ENCODE data around the gene STIMATE.

DNA sequence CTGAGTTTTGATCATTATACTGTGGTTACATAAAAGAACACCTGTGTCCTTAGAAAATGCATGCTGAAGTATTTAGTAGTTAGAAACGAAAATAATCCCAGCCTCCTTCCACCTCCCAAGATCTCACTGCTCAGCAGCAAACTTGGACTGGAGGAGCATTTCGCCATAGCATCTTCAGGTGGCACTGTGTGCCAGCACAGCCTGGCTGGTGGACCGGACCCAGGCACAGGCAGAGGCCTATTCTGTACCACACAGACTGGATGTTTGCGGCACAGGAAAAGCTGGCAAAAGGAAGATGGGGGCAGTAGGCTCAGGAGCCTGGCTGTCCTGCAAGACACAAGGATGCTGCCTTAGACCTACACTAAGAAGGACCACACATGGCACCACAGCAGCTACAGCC is 10.2 kb downstream of the STIMATE start:
- TF ChIP-seq TCF12 (IDR thresholded peaks at IDR 0.05) = no peak
- TF ChIP-seq, protein P1, sequence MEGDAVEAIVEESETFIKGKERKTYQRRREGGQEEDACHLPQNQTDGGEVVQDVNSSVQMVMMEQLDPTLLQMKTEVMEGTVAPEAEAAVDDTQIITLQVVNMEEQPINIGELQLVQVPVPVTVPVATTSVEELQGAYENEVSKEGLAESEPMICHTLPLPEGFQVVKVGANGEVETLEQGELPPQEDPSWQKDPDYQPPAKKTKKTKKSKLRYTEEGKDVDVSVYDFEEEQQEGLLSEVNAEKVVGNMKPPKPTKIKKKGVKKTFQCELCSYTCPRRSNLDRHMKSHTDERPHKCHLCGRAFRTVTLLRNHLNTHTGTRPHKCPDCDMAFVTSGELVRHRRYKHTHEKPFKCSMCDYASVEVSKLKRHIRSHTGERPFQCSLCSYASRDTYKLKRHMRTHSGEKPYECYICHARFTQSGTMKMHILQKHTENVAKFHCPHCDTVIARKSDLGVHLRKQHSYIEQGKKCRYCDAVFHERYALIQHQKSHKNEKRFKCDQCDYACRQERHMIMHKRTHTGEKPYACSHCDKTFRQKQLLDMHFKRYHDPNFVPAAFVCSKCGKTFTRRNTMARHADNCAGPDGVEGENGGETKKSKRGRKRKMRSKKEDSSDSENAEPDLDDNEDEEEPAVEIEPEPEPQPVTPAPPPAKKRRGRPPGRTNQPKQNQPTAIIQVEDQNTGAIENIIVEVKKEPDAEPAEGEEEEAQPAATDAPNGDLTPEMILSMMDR (IDR thresholded peaks at IDR 0.05) = no peak
- no peak for TF ChIP-seq EZH2phosphoT487 (IDR thresholded peaks at IDR 0.05; ENCODE audit: borderline replicate concordance, low read depth)
- TF ChIP-seq, protein P2, sequence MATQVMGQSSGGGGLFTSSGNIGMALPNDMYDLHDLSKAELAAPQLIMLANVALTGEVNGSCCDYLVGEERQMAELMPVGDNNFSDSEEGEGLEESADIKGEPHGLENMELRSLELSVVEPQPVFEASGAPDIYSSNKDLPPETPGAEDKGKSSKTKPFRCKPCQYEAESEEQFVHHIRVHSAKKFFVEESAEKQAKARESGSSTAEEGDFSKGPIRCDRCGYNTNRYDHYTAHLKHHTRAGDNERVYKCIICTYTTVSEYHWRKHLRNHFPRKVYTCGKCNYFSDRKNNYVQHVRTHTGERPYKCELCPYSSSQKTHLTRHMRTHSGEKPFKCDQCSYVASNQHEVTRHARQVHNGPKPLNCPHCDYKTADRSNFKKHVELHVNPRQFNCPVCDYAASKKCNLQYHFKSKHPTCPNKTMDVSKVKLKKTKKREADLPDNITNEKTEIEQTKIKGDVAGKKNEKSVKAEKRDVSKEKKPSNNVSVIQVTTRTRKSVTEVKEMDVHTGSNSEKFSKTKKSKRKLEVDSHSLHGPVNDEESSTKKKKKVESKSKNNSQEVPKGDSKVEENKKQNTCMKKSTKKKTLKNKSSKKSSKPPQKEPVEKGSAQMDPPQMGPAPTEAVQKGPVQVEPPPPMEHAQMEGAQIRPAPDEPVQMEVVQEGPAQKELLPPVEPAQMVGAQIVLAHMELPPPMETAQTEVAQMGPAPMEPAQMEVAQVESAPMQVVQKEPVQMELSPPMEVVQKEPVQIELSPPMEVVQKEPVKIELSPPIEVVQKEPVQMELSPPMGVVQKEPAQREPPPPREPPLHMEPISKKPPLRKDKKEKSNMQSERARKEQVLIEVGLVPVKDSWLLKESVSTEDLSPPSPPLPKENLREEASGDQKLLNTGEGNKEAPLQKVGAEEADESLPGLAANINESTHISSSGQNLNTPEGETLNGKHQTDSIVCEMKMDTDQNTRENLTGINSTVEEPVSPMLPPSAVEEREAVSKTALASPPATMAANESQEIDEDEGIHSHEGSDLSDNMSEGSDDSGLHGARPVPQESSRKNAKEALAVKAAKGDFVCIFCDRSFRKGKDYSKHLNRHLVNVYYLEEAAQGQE (IDR thresholded peaks at IDR 0.05; ENCODE audit: low read depth, low read length) = no peak
- TF ChIP-seq TAF1 (IDR thresholded peaks at IDR 0.05; ENCODE audit: borderline replicate concordance, low read depth, low read length) = no peak
- TF ChIP-seq RFX5 (IDR thresholded peaks at IDR 0.05; ENCODE audit: low read length) = no peak
- no peak for TF ChIP-seq NFIC (IDR thresholded peaks at IDR 0.05; ENCODE audit: borderline replicate concordance)
- TF ChIP-seq, protein P3, sequence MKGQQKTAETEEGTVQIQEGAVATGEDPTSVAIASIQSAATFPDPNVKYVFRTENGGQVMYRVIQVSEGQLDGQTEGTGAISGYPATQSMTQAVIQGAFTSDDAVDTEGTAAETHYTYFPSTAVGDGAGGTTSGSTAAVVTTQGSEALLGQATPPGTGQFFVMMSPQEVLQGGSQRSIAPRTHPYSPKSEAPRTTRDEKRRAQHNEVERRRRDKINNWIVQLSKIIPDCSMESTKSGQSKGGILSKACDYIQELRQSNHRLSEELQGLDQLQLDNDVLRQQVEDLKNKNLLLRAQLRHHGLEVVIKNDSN (IDR thresholded peaks at IDR 0.05; ENCODE audit: borderline replicate concordance, low read depth) = no peak
- no peak for TF ChIP-seq JUND (IDR thresholded peaks at IDR 0.05)
- TF ChIP-seq POLR2AphosphoS5 (IDR thresholded peaks at IDR 0.05; ENCODE audit: low read depth, low read length) = no peak
